WTC11 (cell line): Measurements from ENCODE around the gene SUPT3H. TPM values are rescaled to one million over a fixed set of nuclear protein-coding genes. Genes with fewer than 3 reads are reported as not detected.

Experiments
- ATAC-seq: fragments of 200-7000 bp; cut with Tn5 transposase; 2 replicates; pipeline ENCODE4 v1.10.0; 2021; ENCODE audit warnings: mild to moderate bottlenecking, moderate library complexity
- CTCF ChIA-PET: fragments of 300-600 bp; sonication (Branson Sonifier 250); formaldehyde crosslinking; loops from one replicate; lab custom pipeline; 2021; ENCODE audit warnings: antibody characterized with exemption; lab: Charles Lee
- POLR2A ChIA-PET: fragments of 350-600 bp; sonication (Branson Sonifier 250); formaldehyde crosslinking; loops from one replicate; lab custom pipeline; 2021; ENCODE audit warnings: antibody characterized with exemption; lab: Charles Lee
- DNase-seq: peaks from one replicate; pipeline ENCODE4 v3.0.0; 2021; ENCODE audit warnings: low spot score
- H3K27ac Mint-ChIP-seq: 2 replicates; pipeline ENCODE4 v1.8.0; 2021; ENCODE audit warnings: mixed read lengths
- H3K27me3 Mint-ChIP-seq: 2 replicates; pipeline ENCODE4 v1.8.0; 2021; ENCODE audit warnings: low read depth, mild to moderate bottlenecking, moderate library complexity, mixed read lengths
- H3K36me3 Mint-ChIP-seq: 2 replicates; pipeline ENCODE4 v1.8.0; 2021; ENCODE audit warnings: mixed read lengths
- H3K4me1 Mint-ChIP-seq: 2 replicates; pipeline ENCODE4 v1.8.0; 2022; ENCODE audit warnings: mixed read lengths
- H3K4me3 Mint-ChIP-seq: 2 replicates; pipeline ENCODE4 v1.8.0; 2021; ENCODE audit warnings: mild to moderate bottlenecking, moderate library complexity, mixed read lengths
- H3K9me3 Mint-ChIP-seq: 2 replicates; pipeline ENCODE4 v1.8.0; 2021; ENCODE audit warnings: mixed read lengths
- AR ChIP-seq: fragments of 250-450 bp; sonication (Bioruptor Pico); IDR thresholded peaks from 2 replicates; pipeline ENCODE4 v1.9.0; 2021; ENCODE audit warnings: mild to moderate bottlenecking
- FOXJ3 ChIP-seq: sonication (generic); formaldehyde crosslinking; IDR thresholded peaks from 2 replicates; pipeline ENCODE4 v1.9.0; 2021; ENCODE audit warnings: missing genetic modification reagents, mild to moderate bottlenecking, borderline replicate concordance
- GTF2I ChIP-seq: fragments of 250-450 bp; sonication (Bioruptor Pico); conservative IDR thresholded peaks from 2 replicates; pipeline ENCODE4 v1.4.0; 2021; ENCODE audit warnings: mild to moderate bottlenecking
- HMGXB4 ChIP-seq: sonication (generic); formaldehyde crosslinking; IDR thresholded peaks from 2 replicates; pipeline ENCODE4 v1.8.1; 2023; ENCODE audit warnings: mild to moderate bottlenecking, moderate library complexity, missing genetic modification reagents
- JAZF1 ChIP-seq: fragments of 250-450 bp; sonication (Bioruptor Pico); IDR thresholded peaks from 2 replicates; pipeline ENCODE4 v1.9.0; 2021; ENCODE audit warnings: moderate library complexity, mild to moderate bottlenecking, inconsistent platforms
- MXD4 ChIP-seq: fragments of 250-450 bp; sonication (Bioruptor Pico); IDR thresholded peaks from 2 replicates; pipeline ENCODE4 v1.8.0; 2021; ENCODE audit warnings: mild to moderate bottlenecking, moderate library complexity, borderline replicate concordance
- MYBL2 ChIP-seq: sonication (generic); formaldehyde crosslinking; IDR thresholded peaks from 2 replicates; pipeline ENCODE4 v1.8.1; 2023; ENCODE audit warnings: mild to moderate bottlenecking, moderate library complexity, missing genetic modification reagents
- NFYB ChIP-seq: sonication (generic); formaldehyde crosslinking; conservative IDR thresholded peaks from 2 replicates; pipeline ENCODE4 v1.8.0; 2022; ENCODE audit warnings: low read depth, missing genetic modification reagents
- NR1H2 ChIP-seq: sonication (generic); formaldehyde crosslinking; IDR thresholded peaks from 2 replicates; pipeline ENCODE4 v1.9.0; 2021; ENCODE audit warnings: mild to moderate bottlenecking, moderate library complexity, missing genetic modification reagents
- PRRX2 ChIP-seq: fragments of 250-450 bp; sonication (Bioruptor Pico); IDR thresholded peaks from 2 replicates; pipeline ENCODE4 v1.8.0; 2021; ENCODE audit warnings: mild to moderate bottlenecking
- SOX15 ChIP-seq: fragments of 250-450 bp; sonication (Bioruptor Pico); IDR thresholded peaks from 2 replicates; pipeline ENCODE4 v1.9.0; 2021; ENCODE audit warnings: mild to moderate bottlenecking
- TEAD4 ChIP-seq: sonication (generic); formaldehyde crosslinking; IDR thresholded peaks from 2 replicates; pipeline ENCODE4 v1.8.0; 2022; ENCODE audit warnings: mild to moderate bottlenecking, missing genetic modification reagents
- TP53 ChIP-seq: sonication (generic); formaldehyde crosslinking; IDR thresholded peaks from 2 replicates; pipeline ENCODE4 v1.8.1; 2023; ENCODE audit warnings: mild to moderate bottlenecking, missing genetic modification reagents
- ZBTB21 ChIP-seq: sonication (generic); formaldehyde crosslinking; IDR thresholded peaks from 2 replicates; pipeline ENCODE4 v1.8.1; 2023; ENCODE audit warnings: mild to moderate bottlenecking, missing genetic modification reagents, borderline replicate concordance
- ZNF138 ChIP-seq: sonication (generic); formaldehyde crosslinking; conservative IDR thresholded peaks from 2 replicates; pipeline ENCODE4 v1.8.1; 2022; ENCODE audit warnings: mild to moderate bottlenecking, moderate library complexity, missing genetic modification reagents
- ZNF232 ChIP-seq: sonication (generic); formaldehyde crosslinking; IDR thresholded peaks from 2 replicates; pipeline ENCODE4 v1.8.0; 2022; ENCODE audit warnings: mild to moderate bottlenecking, missing genetic modification reagents
- total RNA-seq: library from RNA; stranded (reverse); gene quantifications from 3 replicates; pipeline ENCODE4 v1.2.3, GENCODE V29; 2021
- TF ChIP-seq, protein P1 (sequence below): sonication (generic); formaldehyde crosslinking; IDR thresholded peaks from 2 replicates; pipeline ENCODE4 v1.8.1; 2022; ENCODE audit warnings: mild to moderate bottlenecking, moderate library complexity, missing genetic modification reagents
- TF ChIP-seq, protein P2 (sequence below): sonication (generic); formaldehyde crosslinking; conservative IDR thresholded peaks from 2 replicates; pipeline ENCODE4 v1.8.1; 2022; ENCODE audit warnings: mild to moderate bottlenecking, missing genetic modification reagents
- TF ChIP-seq, protein P3 (sequence below): sonication (generic); formaldehyde crosslinking; IDR thresholded peaks from 2 replicates; pipeline ENCODE4 v1.8.1; 2023; ENCODE audit warnings: mild to moderate bottlenecking, missing genetic modification reagents, borderline replicate concordance
- TF ChIP-seq, protein P4 (sequence below): fragments of 250-450 bp; sonication (Bioruptor Pico); conservative IDR thresholded peaks from 2 replicates; pipeline ENCODE4 v1.9.0; 2021; ENCODE audit warnings: mild to moderate bottlenecking

Gene SUPT3H
- total RNA-seq, 1 experiment from 2014 or later: 15.3 TPM

DNA sequence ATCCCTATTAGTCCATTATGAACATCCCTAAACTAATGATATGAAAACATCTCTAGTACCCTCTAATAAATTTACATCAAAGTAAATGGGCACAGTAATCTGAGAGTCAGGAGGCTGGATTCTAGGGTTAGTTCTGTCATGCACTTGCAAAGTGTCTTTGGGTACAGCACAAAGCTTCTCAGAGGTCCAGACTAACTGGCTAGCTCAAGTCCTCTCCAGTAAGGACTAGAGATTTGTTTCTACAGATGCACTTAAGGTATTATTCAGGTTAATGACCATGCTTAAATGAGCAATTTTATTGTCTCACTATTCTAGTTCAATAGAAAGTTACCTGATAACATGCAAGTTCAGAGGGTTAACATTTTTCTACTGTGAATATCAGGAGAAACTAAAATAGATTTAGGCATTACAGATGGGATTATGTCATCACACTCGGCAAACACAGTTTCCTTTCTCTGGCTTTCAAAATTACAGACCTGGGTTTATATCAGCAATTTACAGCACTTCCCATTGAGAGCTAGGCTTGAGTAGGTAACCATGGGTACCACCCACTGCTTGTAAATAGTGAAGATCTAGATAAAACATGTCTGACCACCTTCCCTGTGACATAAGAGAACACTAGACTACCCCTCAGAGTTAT lies 452.5 kb downstream of the SUPT3H start:
- peak overlapping the region; percentile 50; the same call in 1 of the 2 replicates for H3K27ac Mint-ChIP-seq
- POLR2A ChIA-PET: no interaction called here
- no peak overlapping the region for H3K4me3 Mint-ChIP-seq
- no peaks in the 10 kb centered on the region for H3K36me3 Mint-ChIP-seq
- no peaks in the 10 kb centered on the region for H3K9me3 Mint-ChIP-seq
- no peaks in the 10 kb centered on the region for H3K27me3 Mint-ChIP-seq
- 0 out of 2 replicates have a peak, but pooled peaks cover 7% of the 10 kb centered on the region for H3K4me1 Mint-ChIP-seq
- ATAC-seq: peak; percentile 50; the same call in 1 of the 2 replicates
- TF ChIP-seq TP53 (CRISPR knock-in tag) (no peak), SOX15 (CRISPR knock-in tag) (no peak), PRRX2 (CRISPR knock-in tag) (no peak), MXD4 (no peak), MYBL2 (CRISPR knock-in tag) (no peak), GTF2I (no peak), HMGXB4 (CRISPR knock-in tag) (no peak), JAZF1 (CRISPR knock-in tag) (no peak), AR (CRISPR knock-in tag) (no peak), NFYB (CRISPR knock-in tag) (no peak)
- TF ChIP-seq, all 79 proteins: peak for 0
- CTCF ChIA-PET: no interaction called here
- DNase-seq: no peak

- Mint-ChIP-seq H3K27ac (no peak overlapping the region), H3K36me3 (no peaks in the 10 kb centered on the region), H3K4me3 (no peak overlapping the region), H3K27me3 (no peaks in the 10 kb centered on the region), H3K9me3 (no peaks in the 10 kb centered on the region), H3K4me1 (0 out of 2 replicates have a peak, but pooled peaks cover 7% of the 10 kb centered on the region)
- DNase-seq (no peak), ATAC-seq (no peak)
- ChIA-PET POLR2A (no interaction called here), CTCF (no interaction called here)
- TF ChIP-seq, protein P1, sequence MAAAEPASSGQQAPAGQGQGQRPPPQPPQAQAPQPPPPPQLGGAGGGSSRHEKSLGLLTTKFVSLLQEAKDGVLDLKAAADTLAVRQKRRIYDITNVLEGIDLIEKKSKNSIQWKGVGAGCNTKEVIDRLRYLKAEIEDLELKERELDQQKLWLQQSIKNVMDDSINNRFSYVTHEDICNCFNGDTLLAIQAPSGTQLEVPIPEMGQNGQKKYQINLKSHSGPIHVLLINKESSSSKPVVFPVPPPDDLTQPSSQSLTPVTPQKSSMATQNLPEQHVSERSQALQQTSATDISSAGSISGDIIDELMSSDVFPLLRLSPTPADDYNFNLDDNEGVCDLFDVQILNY: no peak
- TF ChIP-seq ZNF232 (CRISPR knock-in tag) (no peak), TEAD4 (CRISPR knock-in tag) (no peak), ZNF138 (CRISPR knock-in tag) (no peak), ZBTB21 (CRISPR knock-in tag) (no peak), NR1H2 (CRISPR knock-in tag) (no peak), FOXJ3 (CRISPR knock-in tag) (no peak)
- TF ChIP-seq, protein P2, sequence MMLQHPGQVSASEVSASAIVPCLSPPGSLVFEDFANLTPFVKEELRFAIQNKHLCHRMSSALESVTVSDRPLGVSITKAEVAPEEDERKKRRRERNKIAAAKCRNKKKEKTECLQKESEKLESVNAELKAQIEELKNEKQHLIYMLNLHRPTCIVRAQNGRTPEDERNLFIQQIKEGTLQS (CRISPR knock-in tag): no peak
- TF ChIP-seq, protein P3, sequence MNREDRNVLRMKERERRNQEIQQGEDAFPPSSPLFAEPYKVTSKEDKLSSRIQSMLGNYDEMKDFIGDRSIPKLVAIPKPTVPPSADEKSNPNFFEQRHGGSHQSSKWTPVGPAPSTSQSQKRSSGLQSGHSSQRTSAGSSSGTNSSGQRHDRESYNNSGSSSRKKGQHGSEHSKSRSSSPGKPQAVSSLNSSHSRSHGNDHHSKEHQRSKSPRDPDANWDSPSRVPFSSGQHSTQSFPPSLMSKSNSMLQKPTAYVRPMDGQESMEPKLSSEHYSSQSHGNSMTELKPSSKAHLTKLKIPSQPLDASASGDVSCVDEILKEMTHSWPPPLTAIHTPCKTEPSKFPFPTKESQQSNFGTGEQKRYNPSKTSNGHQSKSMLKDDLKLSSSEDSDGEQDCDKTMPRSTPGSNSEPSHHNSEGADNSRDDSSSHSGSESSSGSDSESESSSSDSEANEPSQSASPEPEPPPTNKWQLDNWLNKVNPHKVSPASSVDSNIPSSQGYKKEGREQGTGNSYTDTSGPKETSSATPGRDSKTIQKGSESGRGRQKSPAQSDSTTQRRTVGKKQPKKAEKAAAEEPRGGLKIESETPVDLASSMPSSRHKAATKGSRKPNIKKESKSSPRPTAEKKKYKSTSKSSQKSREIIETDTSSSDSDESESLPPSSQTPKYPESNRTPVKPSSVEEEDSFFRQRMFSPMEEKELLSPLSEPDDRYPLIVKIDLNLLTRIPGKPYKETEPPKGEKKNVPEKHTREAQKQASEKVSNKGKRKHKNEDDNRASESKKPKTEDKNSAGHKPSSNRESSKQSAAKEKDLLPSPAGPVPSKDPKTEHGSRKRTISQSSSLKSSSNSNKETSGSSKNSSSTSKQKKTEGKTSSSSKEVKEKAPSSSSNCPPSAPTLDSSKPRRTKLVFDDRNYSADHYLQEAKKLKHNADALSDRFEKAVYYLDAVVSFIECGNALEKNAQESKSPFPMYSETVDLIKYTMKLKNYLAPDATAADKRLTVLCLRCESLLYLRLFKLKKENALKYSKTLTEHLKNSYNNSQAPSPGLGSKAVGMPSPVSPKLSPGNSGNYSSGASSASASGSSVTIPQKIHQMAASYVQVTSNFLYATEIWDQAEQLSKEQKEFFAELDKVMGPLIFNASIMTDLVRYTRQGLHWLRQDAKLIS (CRISPR knock-in tag): no peak
- TF ChIP-seq, protein P4, sequence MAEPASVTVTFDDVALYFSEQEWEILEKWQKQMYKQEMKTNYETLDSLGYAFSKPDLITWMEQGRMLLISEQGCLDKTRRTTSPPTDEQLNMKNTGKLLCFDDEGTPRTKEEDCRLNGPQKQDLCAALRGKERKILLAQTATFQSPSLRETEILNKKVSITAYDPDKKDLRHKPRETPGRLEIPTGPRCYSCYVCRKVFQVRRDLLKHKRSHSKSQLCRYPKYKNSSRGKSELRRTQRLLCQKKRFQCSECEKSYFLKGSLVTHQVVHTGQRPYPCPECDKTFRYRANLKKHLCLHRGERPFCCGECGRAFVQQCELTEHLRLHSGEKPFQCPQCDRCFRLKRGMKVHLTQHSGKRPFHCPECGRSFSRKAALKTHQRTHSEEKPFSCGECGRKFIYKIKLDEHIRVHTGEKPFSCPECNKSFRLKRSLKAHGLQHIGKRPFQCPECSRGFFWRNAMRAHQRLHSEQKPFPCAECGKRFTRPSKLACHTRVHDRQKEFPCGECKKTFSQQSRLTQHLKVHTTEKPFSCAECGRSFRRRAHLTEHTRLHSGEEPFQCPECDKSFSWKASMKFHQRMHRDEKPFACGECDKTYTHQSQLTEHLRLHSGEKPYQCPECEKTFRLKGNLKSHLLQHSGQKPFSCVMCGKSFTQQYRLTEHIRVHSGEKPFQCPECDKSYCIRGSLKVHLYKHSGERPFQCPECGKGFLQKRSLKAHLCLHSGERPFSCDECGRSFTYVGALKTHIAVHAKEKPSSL (CRISPR knock-in tag): no peak
Observed at GRCh38 chr6:44923444-44923843, 454.3 kb downstream of the SUPT3H start.
